GM12878 (cell line): Measurements from ENCODE around the gene COMMD6.

Experiments
- EP300 ChIP-seq, 2 experiments: fragments of 150-350 bp in 1 of 2; IDR thresholded peaks; 2 replicates each; pipeline ENCODE4 v1.6.1; 2011 to 2012; ENCODE audit warnings: low read depth in 2 of 2, low read length in 2 of 2, borderline replicate concordance in 1 of 2, improper control_type of control experiment in 1 of 2, inconsistent platforms in 1 of 2; ENCODE audit not compliant: control insufficient read depth in 1 of 2
- EZH2 ChIP-seq: IDR thresholded peaks from 2 replicates; pipeline ENCODE4 v1.6.1; 2012; ENCODE audit warnings: low read depth, mild to moderate bottlenecking, control low read depth, inconsistent platforms, low read length, borderline replicate concordance; ENCODE audit not compliant: control insufficient read depth
- GABPA ChIP-seq: IDR thresholded peaks from 2 replicates; pipeline ENCODE4 v1.6.1; 2014; ENCODE audit warnings: antibody characterized with exemption, low read depth, mild to moderate bottlenecking, inconsistent platforms
- NR2C2 ChIP-seq: IDR thresholded peaks from 2 replicates; pipeline ENCODE4 v1.6.1; 2011; ENCODE audit warnings: borderline replicate concordance, low read depth; ENCODE audit not compliant: control insufficient read depth, insufficient read length
- POLR2A ChIP-seq: IDR thresholded peaks from 2 replicates; pipeline ENCODE4 v1.6.1; 2011; ENCODE audit warnings: low read depth, mild to moderate bottlenecking, low read length
- POLR2AphosphoS5 ChIP-seq: IDR thresholded peaks from 2 replicates; pipeline ENCODE4 v1.6.1; 2011; ENCODE audit warnings: mild to moderate bottlenecking, low read length, inconsistent platforms
- SIN3A ChIP-seq: IDR thresholded peaks from 2 replicates; pipeline ENCODE4 v1.6.1; 2012; ENCODE audit warnings: low read depth, low read length, improper control_type of control experiment
- ZSCAN29 ChIP-seq: fragments of 450-650 bp; IDR thresholded peaks from 2 replicates; pipeline ENCODE4 v1.6.1; 2017; ENCODE audit warnings: mild to moderate bottlenecking, moderate library complexity
- TF ChIP-seq, protein P1 (sequence below), 3 experiments: IDR thresholded peaks in 2 of 3; conservative IDR thresholded peaks in 1 of 3; 2 replicates each; pipeline ENCODE4 v1.5.1; 2011; ENCODE audit warnings: low read depth in 3 of 3, low read length in 3 of 3, mild to moderate bottlenecking in 3 of 3, control low read depth in 2 of 3, moderate library complexity in 2 of 3, inconsistent platforms in 1 of 3, mixed read lengths in 1 of 3; ENCODE audit not compliant: control insufficient read depth in 2 of 3, insufficient read depth in 1 of 3; ENCODE audit errors: extremely low read depth in 1 of 3

DNA sequence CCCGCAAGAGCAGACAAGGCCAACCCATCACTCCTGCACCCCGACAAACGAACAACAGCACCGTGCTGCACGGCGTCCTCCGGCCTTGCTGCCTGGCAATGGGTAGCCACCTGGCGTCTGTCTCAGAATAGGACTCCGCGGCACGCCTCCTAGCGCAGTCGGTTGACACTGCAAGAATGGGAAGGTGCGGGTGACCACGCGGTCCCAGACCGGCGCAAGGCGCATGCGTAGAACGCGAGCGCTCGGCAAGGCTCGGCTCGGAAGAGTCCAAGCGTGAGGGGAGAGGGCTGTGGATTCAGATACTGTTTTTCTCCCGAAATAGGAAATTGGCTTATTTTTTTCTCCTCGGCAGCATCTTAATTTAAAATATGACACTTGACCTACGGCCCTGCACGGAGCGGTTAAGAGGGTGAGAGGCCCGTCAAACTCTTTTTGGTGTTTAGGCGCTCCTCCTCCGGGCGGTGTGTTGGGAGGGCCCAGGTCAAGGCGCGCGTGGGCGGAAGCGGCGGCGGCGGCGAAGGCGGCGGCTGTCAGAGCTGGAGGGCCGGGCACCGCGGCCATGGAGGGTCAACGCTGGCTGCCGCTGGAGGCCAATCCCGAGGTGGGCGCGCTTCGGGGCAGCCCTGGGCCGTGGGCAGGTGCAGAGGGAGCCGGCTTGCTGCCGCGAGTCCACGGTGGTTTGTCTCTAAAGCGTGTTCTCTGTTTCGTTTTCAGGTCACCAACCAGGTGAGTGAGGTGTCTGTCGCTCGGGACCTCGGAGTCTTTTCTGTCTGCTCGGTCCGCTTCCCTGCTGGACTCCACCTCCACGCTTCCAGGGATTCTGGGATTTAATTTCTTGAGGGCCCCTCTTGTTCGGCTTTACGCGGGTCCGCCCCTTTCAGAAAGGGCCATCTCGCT is 11.9 kb upstream of the COMMD6 start, which contains the start of gene UCHL3:
- TF ChIP-seq, protein P1, sequence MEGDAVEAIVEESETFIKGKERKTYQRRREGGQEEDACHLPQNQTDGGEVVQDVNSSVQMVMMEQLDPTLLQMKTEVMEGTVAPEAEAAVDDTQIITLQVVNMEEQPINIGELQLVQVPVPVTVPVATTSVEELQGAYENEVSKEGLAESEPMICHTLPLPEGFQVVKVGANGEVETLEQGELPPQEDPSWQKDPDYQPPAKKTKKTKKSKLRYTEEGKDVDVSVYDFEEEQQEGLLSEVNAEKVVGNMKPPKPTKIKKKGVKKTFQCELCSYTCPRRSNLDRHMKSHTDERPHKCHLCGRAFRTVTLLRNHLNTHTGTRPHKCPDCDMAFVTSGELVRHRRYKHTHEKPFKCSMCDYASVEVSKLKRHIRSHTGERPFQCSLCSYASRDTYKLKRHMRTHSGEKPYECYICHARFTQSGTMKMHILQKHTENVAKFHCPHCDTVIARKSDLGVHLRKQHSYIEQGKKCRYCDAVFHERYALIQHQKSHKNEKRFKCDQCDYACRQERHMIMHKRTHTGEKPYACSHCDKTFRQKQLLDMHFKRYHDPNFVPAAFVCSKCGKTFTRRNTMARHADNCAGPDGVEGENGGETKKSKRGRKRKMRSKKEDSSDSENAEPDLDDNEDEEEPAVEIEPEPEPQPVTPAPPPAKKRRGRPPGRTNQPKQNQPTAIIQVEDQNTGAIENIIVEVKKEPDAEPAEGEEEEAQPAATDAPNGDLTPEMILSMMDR (IDR thresholded peaks at IDR 0.05 in 2 of 3, conservative IDR thresholded peaks at IDR 0.05 in 1 of 3; ENCODE audit: control insufficient read depth in 2 of 3, extremely low read depth in 1 of 3, insufficient read depth in 1 of 3, low read depth in 3 of 3, low read length in 3 of 3) = peak; percentile 95 to 99 (median 96); a peak in 5 of 6 replicates
- peak; percentile 97 for TF ChIP-seq POLR2A
- no peak for TF ChIP-seq EZH2
- no peak for TF ChIP-seq ZSCAN29
- no peak for TF ChIP-seq GABPA
- TF ChIP-seq NR2C2 = no peak
- peak; percentile 56; the same call in 1 of the 2 replicates for TF ChIP-seq SIN3A
- TF ChIP-seq EP300 (IDR thresholded peaks at IDR 0.05; ENCODE audit: borderline replicate concordance in 1 of 2, control insufficient read depth in 1 of 2, low read depth in 2 of 2, low read length in 2 of 2) = 0 out of 4 replicates have a peak, but pooled peaks of 1 of the 2 experiments have one; percentile 35
- peak; percentile 86 for TF ChIP-seq POLR2AphosphoS5
